NB4 (cell line): ENCODE results near the gene GFOD1.

ENCODE experiments used
- DNase-seq: peaks from one replicate; pipeline ENCODE4 v3.0.0; 2010; ENCODE audit warnings: low read depth
- H3K4me3 ChIP-seq: one replicate; pipeline ENCODE4 v1.5.1; 2011; ENCODE audit warnings: mild to moderate bottlenecking, low read depth, low read length, moderate library complexity
- CTCF ChIP-seq: IDR thresholded peaks from one replicate; pipeline ENCODE4 v1.5.1; 2012; ENCODE audit warnings: low read depth, low read length
- MAX ChIP-seq: IDR thresholded peaks from 2 replicates; pipeline ENCODE4 v1.6.1; 2011; ENCODE audit warnings: low read depth, low read length
- MYC ChIP-seq: IDR thresholded peaks from 2 replicates; pipeline ENCODE4 v1.6.1; 2011; ENCODE audit warnings: low read depth, low read length
- POLR2A ChIP-seq: IDR thresholded peaks from 2 replicates; pipeline ENCODE4 v1.6.1; 2011; ENCODE audit warnings: mild to moderate bottlenecking; ENCODE audit not compliant: insufficient read length; ENCODE audit errors: extremely low read depth

Gene GFOD1

GRCh38 chr6:13466304-13467215 is 20.8 kb downstream of the GFOD1 start:
- H3K4me3 ChIP-seq = no peak overlapping the region
- no peak for TF ChIP-seq MYC
- no peak for TF ChIP-seq MAX
- TF ChIP-seq POLR2A = no peak
- TF ChIP-seq CTCF = no peak
- DNase-seq = no peak

GRCh38 chr6:13465734-13466133 is 21.7 kb downstream of the GFOD1 start:
- H3K4me3 ChIP-seq = no peak overlapping the region
- DNase-seq = no peak
- TF ChIP-seq MYC (no peak), MAX (no peak), CTCF (no peak), POLR2A (no peak)

- H3K4me3 ChIP-seq = no peak overlapping the region
- DNase-seq = no peak
- TF ChIP-seq CTCF (no peak), MYC (no peak), POLR2A (no peak), MAX (no peak)
These were observed 23.5 kb downstream of the GFOD1 start for GRCh38 chr6:13463941-13464340.

GRCh38 chr6:13463328-13463717 is 24.1 kb downstream of the GFOD1 start:
- TF ChIP-seq CTCF (no peak), MAX (no peak), POLR2A (no peak), MYC (no peak)
- no peak for DNase-seq
- no peak overlapping the region for H3K4me3 ChIP-seq

- TF ChIP-seq MYC (no peak), POLR2A (no peak), CTCF (no peak), MAX (no peak)
These were observed 24.7 kb downstream of the GFOD1 start for GRCh38 chr6:13462458-13463327.

More at GRCh38 chr6:13462458-13463327, 24.7 kb downstream of the GFOD1 start:
- peak; percentile 40 for DNase-seq
- no peak overlapping the region for H3K4me3 ChIP-seq
